ENCODE measurements around the gene PHB1. TPM values are rescaled to one million over a fixed set of nuclear protein-coding genes. Genes with fewer than 3 reads are reported as not detected.
A peak's percentile ranks its signal among the peaks of the same experiment; 100 is the strongest.

The PHB1 gene
- total RNA-seq, 6 experiments from 2014 or later: 235 to 284 (median 262) TPM

- peaks cover 46% of the 10 kb centered on the region for H3K27me3 Mint-ChIP-seq (ENCODE audit: insufficient read depth)
- H3K36me3 Mint-ChIP-seq (ENCODE audit: low read depth): no peaks in the 10 kb centered on the region
- H3K27ac Mint-ChIP-seq: no peak overlapping the region
- no peaks in the 10 kb centered on the region for H3K9me3 Mint-ChIP-seq
- no peak for TF ChIP-seq CTCF (IDR thresholded peaks at IDR 0.05)
- no peak for DNase-seq
- H3K4me3 Mint-ChIP-seq: no peak overlapping the region
- peaks cover 21% of the 10 kb centered on the region for H3K4me1 Mint-ChIP-seq (ENCODE audit: low read depth)
Measured at GRCh38 chr17:49444384-49444783, 29.7 kb upstream of the PHB1 start.

GRCh38 chr17:49443862-49444261 is 29.2 kb upstream of the PHB1 start:
- H3K4me1 Mint-ChIP-seq (ENCODE audit: low read depth): peaks cover 25% of the 10 kb centered on the region
- H3K9me3 Mint-ChIP-seq: no peaks in the 10 kb centered on the region
- peak; percentile 28 for DNase-seq
- no peak overlapping the region for H3K4me3 Mint-ChIP-seq
- TF ChIP-seq CTCF (IDR thresholded peaks at IDR 0.05): no peak
- H3K27ac Mint-ChIP-seq: no peak overlapping the region
- peaks cover 49% of the 10 kb centered on the region for H3K27me3 Mint-ChIP-seq (ENCODE audit: insufficient read depth)
- H3K36me3 Mint-ChIP-seq (ENCODE audit: low read depth): no peaks in the 10 kb centered on the region

GRCh38 chr17:49442041-49442440 is 27.4 kb upstream of the PHB1 start:
- no peak for TF ChIP-seq CTCF (IDR thresholded peaks at IDR 0.05)
- Mint-ChIP-seq H3K27me3 (ENCODE audit: insufficient read depth) (peaks cover 53% of the 10 kb centered on the region), H3K9me3 (no peaks in the 10 kb centered on the region), H3K36me3 (ENCODE audit: low read depth) (no peaks in the 10 kb centered on the region), H3K27ac (no peak overlapping the region), H3K4me3 (no peak overlapping the region), H3K4me1 (ENCODE audit: low read depth) (peaks cover 25% of the 10 kb centered on the region)
- no peak for DNase-seq

- Mint-ChIP-seq H3K9me3 (no peaks in the 10 kb centered on the region), H3K4me1 (ENCODE audit: low read depth) (peaks cover 25% of the 10 kb centered on the region), H3K36me3 (ENCODE audit: low read depth) (no peaks in the 10 kb centered on the region), H3K4me3 (no peak overlapping the region), H3K27ac (no peak overlapping the region), H3K27me3 (ENCODE audit: insufficient read depth) (peaks cover 56% of the 10 kb centered on the region)
- no peak for TF ChIP-seq CTCF (IDR thresholded peaks at IDR 0.05)
- DNase-seq: no peak
Measured at GRCh38 chr17:49441578-49441977, 26.9 kb upstream of the PHB1 start.

GRCh38 chr17:49440581-49440980 is 25.9 kb upstream of the PHB1 start:
- no peak overlapping the region for H3K27ac Mint-ChIP-seq
- no peak for DNase-seq
- no peak overlapping the region for H3K4me3 Mint-ChIP-seq
- H3K4me1 Mint-ChIP-seq (ENCODE audit: low read depth): peaks cover 25% of the 10 kb centered on the region
- H3K36me3 Mint-ChIP-seq (ENCODE audit: low read depth): no peaks in the 10 kb centered on the region
- no peak for TF ChIP-seq CTCF (IDR thresholded peaks at IDR 0.05)
- H3K27me3 Mint-ChIP-seq (ENCODE audit: insufficient read depth): peaks cover 52% of the 10 kb centered on the region
- H3K9me3 Mint-ChIP-seq: no peaks in the 10 kb centered on the region

Data from HFFc6 (cell line).